HEK293 (cell line): ENCODE results near the gene CLIP1.

Experiments used
- CTCF ChIA-PET: fragments of 350-600 bp; formaldehyde crosslinking; extraction: SDS; loops from one replicate; lab custom pipeline; 2021; ENCODE audit warnings: antibody characterized with exemption; lab: Yijun Ruan, JAX
- POLR2A ChIA-PET: fragments of 300-600 bp; formaldehyde crosslinking; extraction: SDS; loops from one replicate; lab custom pipeline; 2020; ENCODE audit warnings: antibody characterized with exemption, inconsistent platforms; lab: Yijun Ruan, JAX
- H3K27ac ChIP-seq: fragments of 200-500 bp; sonication (Bioruptor generic); 2 replicates; pipeline ENCODE4 v1.5.1; 2014; ENCODE audit warnings: low read depth, low read length, control low read depth, inconsistent platforms; ENCODE audit errors: extremely low read depth
- H3K36me3 ChIP-seq, 2 experiments: fragments of 200-500 bp in 1 of 2; sonication (Bioruptor generic) in 1 of 2; 1 replicate in 1 of 2; 2 replicates in 1 of 2; pipeline ENCODE4 v1.5.1; 2014 to 2017; ENCODE audit warnings: inconsistent platforms in 2 of 2, low read length in 2 of 2; ENCODE audit not compliant: control insufficient read depth in 2 of 2, insufficient read depth in 1 of 2
- H3K4me1 ChIP-seq: fragments of 200-500 bp; sonication (Bioruptor generic); 2 replicates; pipeline ENCODE4 v1.5.1; 2014; ENCODE audit warnings: mild to moderate bottlenecking, low read length, inconsistent platforms; ENCODE audit not compliant: control insufficient read depth, insufficient read depth
- H3K4me3 ChIP-seq: 2 replicates; pipeline ENCODE4 v1.5.1; 2011; ENCODE audit warnings: low read depth, mild to moderate bottlenecking, control low read depth, low read length, moderate library complexity
- H3K9me3 ChIP-seq: fragments of 200-500 bp; sonication (Bioruptor generic); 2 replicates; pipeline ENCODE4 v1.5.1; 2014; ENCODE audit warnings: low read depth, low read length, inconsistent platforms; ENCODE audit not compliant: control insufficient read depth, insufficient read depth
- KLF16 ChIP-seq: fragments of 450-650 bp; formaldehyde crosslinking; IDR thresholded peaks from 2 replicates; pipeline ENCODE4 v1.5.1; 2017; ENCODE audit warnings: missing biosample characterization, missing genetic modification characterization
- OSR2 ChIP-seq: fragments of 450-650 bp; formaldehyde crosslinking; IDR thresholded peaks from 2 replicates; pipeline ENCODE4 v1.5.1; 2016; ENCODE audit warnings: missing biosample characterization, missing genetic modification characterization
- PRDM1 ChIP-seq: fragments of 450-650 bp; formaldehyde crosslinking; IDR thresholded peaks from 2 replicates; pipeline ENCODE4; 2016; ENCODE audit warnings: missing biosample characterization, missing genetic modification characterization
- TCF7L2 ChIP-seq: IDR thresholded peaks from 2 replicates; pipeline ENCODE4 v1.6.1; 2011; ENCODE audit warnings: low read depth, mild to moderate bottlenecking, inconsistent platforms, low read length, moderate library complexity, borderline replicate concordance
- WT1 ChIP-seq: fragments of 450-650 bp; formaldehyde crosslinking; IDR thresholded peaks from 2 replicates; pipeline ENCODE4 v1.5.1; 2016; ENCODE audit warnings: missing biosample characterization, missing genetic modification characterization
- ZBTB21 ChIP-seq: fragments of 450-650 bp; formaldehyde crosslinking; IDR thresholded peaks from 2 replicates; pipeline ENCODE4 v1.5.1; 2017; ENCODE audit warnings: missing biosample characterization, missing genetic modification characterization
- ZFHX2 ChIP-seq: fragments of 450-650 bp; formaldehyde crosslinking; conservative IDR thresholded peaks from 2 replicates; pipeline ENCODE4 v1.5.1; 2016; ENCODE audit warnings: missing biosample characterization, missing genetic modification characterization
- ZNF114 ChIP-seq: fragments of 450-650 bp; formaldehyde crosslinking; IDR thresholded peaks from 2 replicates; pipeline ENCODE4 v1.5.0; 2017; ENCODE audit warnings: missing biosample characterization, missing genetic modification characterization
- ZNF133 ChIP-seq: fragments of 450-650 bp; formaldehyde crosslinking; IDR thresholded peaks from 2 replicates; pipeline ENCODE4 v1.5.1; 2016; ENCODE audit warnings: missing biosample characterization, missing genetic modification characterization
- ZNF214 ChIP-seq: fragments of 450-650 bp; formaldehyde crosslinking; IDR thresholded peaks from 2 replicates; pipeline ENCODE4 v1.5.1; 2017; ENCODE audit warnings: missing biosample characterization, mild to moderate bottlenecking, missing genetic modification characterization, borderline replicate concordance
- ZNF239 ChIP-seq: fragments of 450-650 bp; formaldehyde crosslinking; IDR thresholded peaks from 2 replicates; pipeline ENCODE4 v1.5.1; 2016; ENCODE audit warnings: missing biosample characterization, missing genetic modification characterization
- ZNF341 ChIP-seq: fragments of 450-650 bp; formaldehyde crosslinking; IDR thresholded peaks from 2 replicates; pipeline ENCODE4; 2016; ENCODE audit warnings: low read depth, missing biosample characterization, missing genetic modification characterization
- ZNF394 ChIP-seq: fragments of 450-650 bp; formaldehyde crosslinking; IDR thresholded peaks from 2 replicates; pipeline ENCODE4 v1.5.1; 2016; ENCODE audit warnings: missing biosample characterization, missing genetic modification characterization, mild to moderate bottlenecking, moderate library complexity, borderline replicate concordance
- ZNF423 ChIP-seq: fragments of 450-650 bp; formaldehyde crosslinking; IDR thresholded peaks from 2 replicates; pipeline ENCODE4 v1.5.1; 2016; ENCODE audit warnings: missing biosample characterization, missing genetic modification characterization
- ZNF433 ChIP-seq: fragments of 450-650 bp; formaldehyde crosslinking; IDR thresholded peaks from 2 replicates; pipeline ENCODE4 v1.5.1; 2016; ENCODE audit warnings: missing biosample characterization, missing genetic modification characterization, low read depth
- ZNF48 ChIP-seq: fragments of 450-650 bp; formaldehyde crosslinking; IDR thresholded peaks from 2 replicates; pipeline ENCODE4 v1.5.1; 2016; ENCODE audit warnings: missing biosample characterization, missing genetic modification characterization
- ZNF549 ChIP-seq: fragments of 450-650 bp; IDR thresholded peaks from 2 replicates; pipeline ENCODE4 v1.5.1; 2018; ENCODE audit warnings: missing biosample characterization, missing genetic modification characterization, mild to moderate bottlenecking, inconsistent platforms, moderate library complexity
- ZNF555 ChIP-seq: fragments of 450-650 bp; formaldehyde crosslinking; conservative IDR thresholded peaks from 2 replicates; pipeline ENCODE4 v1.5.1; 2017; ENCODE audit warnings: missing biosample characterization, mild to moderate bottlenecking, missing genetic modification characterization, inconsistent platforms
- ZNF610 ChIP-seq: fragments of 450-650 bp; formaldehyde crosslinking; IDR thresholded peaks from 2 replicates; pipeline ENCODE4 v1.5.1; 2016; ENCODE audit warnings: missing biosample characterization, missing genetic modification characterization, borderline replicate concordance
- ZNF621 ChIP-seq: fragments of 450-650 bp; formaldehyde crosslinking; IDR thresholded peaks from 2 replicates; pipeline ENCODE4 v1.5.1; 2017; ENCODE audit warnings: missing biosample characterization, missing genetic modification characterization
- ZNF777 ChIP-seq: fragments of 450-650 bp; formaldehyde crosslinking; IDR thresholded peaks from 2 replicates; pipeline ENCODE4 v1.5.1; 2017; ENCODE audit warnings: missing biosample characterization, missing genetic modification characterization, borderline replicate concordance
- ZNF791 ChIP-seq: fragments of 450-650 bp; formaldehyde crosslinking; IDR thresholded peaks from 2 replicates; pipeline ENCODE4 v1.5.1; 2016; ENCODE audit warnings: missing biosample characterization, missing genetic modification characterization
- TF ChIP-seq, protein P1 (sequence below): fragments of 450-650 bp; formaldehyde crosslinking; IDR thresholded peaks from 2 replicates; pipeline ENCODE4 v1.5.1; 2017; ENCODE audit warnings: missing biosample characterization, mild to moderate bottlenecking, missing genetic modification characterization, moderate library complexity
- TF ChIP-seq, protein P2 (sequence below): fragments of 450-650 bp; formaldehyde crosslinking; IDR thresholded peaks from 2 replicates; pipeline ENCODE4 v1.5.1; 2016; ENCODE audit warnings: missing biosample characterization, missing genetic modification characterization

Gene CLIP1

DNA sequence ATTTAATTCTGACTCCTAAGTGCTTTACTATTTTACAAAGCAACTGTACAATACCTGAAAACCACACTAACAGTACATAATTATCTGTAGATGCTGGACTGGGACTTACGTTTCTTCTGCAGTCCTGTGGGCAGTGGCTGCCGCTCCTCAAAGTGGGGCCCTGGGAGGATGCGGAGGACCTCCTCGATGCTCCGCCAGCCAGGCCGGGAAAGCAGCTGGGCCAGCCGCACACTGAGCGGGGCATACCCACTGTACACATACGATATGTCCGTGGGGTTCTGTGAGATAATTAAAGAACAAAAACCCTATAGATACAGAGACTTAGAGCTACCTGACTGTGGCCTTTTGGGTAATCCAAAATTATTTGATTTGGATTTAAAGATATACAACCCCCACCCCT lies 189.8 kb downstream of the CLIP1 start:
- ChIA-PET POLR2A (interaction anchor here (0.7 kb wide), 1 partner anchor 795 kb away, joined by 3 read pairs; no protein-coding TSS in a partner anchor), CTCF (interaction anchor here (0.6 kb wide), 1 partner anchor 12 kb away, joined by 3 read pairs; no protein-coding TSS in a partner anchor)
- Histone ChIP-seq H3K27ac (no peak overlapping the region), H3K9me3 (no peaks in the 10 kb centered on the region), H3K4me3 (no peak overlapping the region), H3K4me1 (no peaks in the 10 kb centered on the region), H3K36me3 (peaks cover 9 to 56% of the 10 kb centered on the region in 2 experiments; a peak in 2 of 3 replicates)
- no peak for TF ChIP-seq ZBTB21 (tag by site-specific recombination)

DNA sequence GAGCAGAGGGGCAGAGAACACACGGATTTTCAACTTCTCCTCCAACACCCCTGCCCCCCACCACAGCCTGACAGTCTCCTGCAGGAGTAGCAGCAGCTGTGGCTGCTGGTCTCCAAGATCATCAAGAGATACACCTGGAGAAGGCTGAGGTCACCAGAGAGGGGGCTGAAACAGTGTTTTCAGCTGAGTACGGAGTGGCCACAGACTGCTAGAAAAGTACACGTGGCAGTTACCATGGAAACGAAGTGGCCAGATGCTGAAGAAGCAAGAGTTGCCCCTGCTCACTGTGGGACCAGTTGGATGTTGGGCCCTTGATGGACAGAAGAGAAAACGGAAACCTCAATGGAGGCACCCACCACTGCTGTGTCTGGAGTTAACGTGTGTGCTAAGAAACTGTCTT lies 191.7 kb downstream of the CLIP1 start:
- ChIA-PET POLR2A (interaction anchor here (0.5 kb wide), 1 partner anchor 924 kb away, joined by 7 read pairs; no protein-coding TSS in a partner anchor), CTCF (no interaction called here)
- TF ChIP-seq ZNF133 (no peak), ZNF394 (tag by site-specific recombination) (no peak), ZNF791 (tag by site-specific recombination) (no peak), ZNF423 (tag by site-specific recombination) (no peak), KLF16 (tag by site-specific recombination) (no peak), ZNF777 (tag by site-specific recombination) (no peak)
- Histone ChIP-seq H3K36me3 (peaks cover 9 to 48% of the 10 kb centered on the region in 2 experiments; a peak in 2 of 3 replicates), H3K4me3 (no peak overlapping the region), H3K4me1 (peaks cover 7% of the 10 kb centered on the region), H3K9me3 (no peaks in the 10 kb centered on the region), H3K27ac (no peak overlapping the region)

DNA sequence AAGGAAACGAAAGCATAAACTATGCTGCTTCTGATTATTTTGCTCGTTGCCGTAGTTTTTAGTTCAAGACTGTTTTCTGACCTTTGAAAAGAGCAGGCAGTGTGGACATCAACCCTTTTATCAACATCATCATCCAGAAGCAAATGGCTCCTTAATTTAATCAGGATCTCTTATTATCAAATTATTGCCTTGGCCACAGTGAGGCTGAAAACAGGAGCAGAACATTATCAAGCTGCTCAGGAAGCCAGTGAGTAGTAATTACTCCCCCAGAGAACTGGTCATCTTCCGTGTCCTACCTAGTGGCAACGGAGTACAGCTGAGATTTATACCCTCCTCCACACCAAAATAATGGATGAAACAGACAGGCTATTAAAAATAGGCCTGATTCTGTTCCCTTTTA lies 194.4 kb downstream of the CLIP1 start:
- H3K9me3 ChIP-seq, result no peaks in the 10 kb centered on the region
- no peak overlapping the region for H3K4me3 ChIP-seq
- TF ChIP-seq ZNF48 (tag by site-specific recombination) (no peak), TCF7L2 (no peak), ZNF621 (tag by site-specific recombination) (no peak), ZNF433 (tag by site-specific recombination) (no peak), PRDM1 (tag by site-specific recombination) (no peak), ZNF555 (tag by site-specific recombination) (no peak), ZNF341 (no peak), WT1 (tag by site-specific recombination) (no peak), ZNF114 (no peak), ZNF549 (tag by site-specific recombination) (no peak), ZNF214 (no peak), ZFHX2 (no peak), OSR2 (tag by site-specific recombination) (no peak), ZNF239 (tag by site-specific recombination) (no peak), ZNF610 (tag by site-specific recombination) (no peak)
- TF ChIP-seq, protein P1, sequence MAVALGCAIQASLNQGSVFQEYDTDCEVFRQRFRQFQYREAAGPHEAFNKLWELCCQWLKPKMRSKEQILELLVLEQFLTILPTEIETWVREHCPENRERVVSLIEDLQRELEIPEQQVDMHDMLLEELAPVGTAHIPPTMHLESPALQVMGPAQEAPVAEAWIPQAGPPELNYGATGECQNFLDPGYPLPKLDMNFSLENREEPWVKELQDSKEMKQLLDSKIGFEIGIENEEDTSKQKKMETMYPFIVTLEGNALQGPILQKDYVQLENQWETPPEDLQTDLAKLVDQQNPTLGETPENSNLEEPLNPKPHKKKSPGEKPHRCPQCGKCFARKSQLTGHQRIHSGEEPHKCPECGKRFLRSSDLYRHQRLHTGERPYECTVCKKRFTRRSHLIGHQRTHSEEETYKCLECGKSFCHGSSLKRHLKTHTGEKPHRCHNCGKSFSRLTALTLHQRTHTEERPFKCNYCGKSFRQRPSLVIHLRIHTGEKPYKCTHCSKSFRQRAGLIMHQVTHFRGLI (tag by site-specific recombination), result no peak
- TF ChIP-seq, protein P2, sequence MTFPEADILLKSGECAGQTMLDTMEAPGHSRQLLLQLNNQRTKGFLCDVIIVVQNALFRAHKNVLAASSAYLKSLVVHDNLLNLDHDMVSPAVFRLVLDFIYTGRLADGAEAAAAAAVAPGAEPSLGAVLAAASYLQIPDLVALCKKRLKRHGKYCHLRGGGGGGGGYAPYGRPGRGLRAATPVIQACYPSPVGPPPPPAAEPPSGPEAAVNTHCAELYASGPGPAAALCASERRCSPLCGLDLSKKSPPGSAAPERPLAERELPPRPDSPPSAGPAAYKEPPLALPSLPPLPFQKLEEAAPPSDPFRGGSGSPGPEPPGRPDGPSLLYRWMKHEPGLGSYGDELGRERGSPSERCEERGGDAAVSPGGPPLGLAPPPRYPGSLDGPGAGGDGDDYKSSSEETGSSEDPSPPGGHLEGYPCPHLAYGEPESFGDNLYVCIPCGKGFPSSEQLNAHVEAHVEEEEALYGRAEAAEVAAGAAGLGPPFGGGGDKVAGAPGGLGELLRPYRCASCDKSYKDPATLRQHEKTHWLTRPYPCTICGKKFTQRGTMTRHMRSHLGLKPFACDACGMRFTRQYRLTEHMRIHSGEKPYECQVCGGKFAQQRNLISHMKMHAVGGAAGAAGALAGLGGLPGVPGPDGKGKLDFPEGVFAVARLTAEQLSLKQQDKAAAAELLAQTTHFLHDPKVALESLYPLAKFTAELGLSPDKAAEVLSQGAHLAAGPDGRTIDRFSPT (tag by site-specific recombination), result no peak
- H3K4me1 ChIP-seq, result peaks cover 11% of the 10 kb centered on the region
- ChIA-PET POLR2A (no interaction called here), CTCF (interaction anchor here (0.6 kb wide), 1 partner anchor 670 kb away, joined by 3 read pairs; no protein-coding TSS in a partner anchor)
- H3K36me3 ChIP-seq, result peaks cover 6 to 39% of the 10 kb centered on the region in 2 experiments; a peak in 2 of 3 replicates
- no peak overlapping the region for H3K27ac ChIP-seq
